SKM-1 (cell line): ENCODE data around the gene B4GAT1.
A peak's percentile ranks its signal among the peaks of the same experiment; 100 is the strongest.
"Not testable (repeated sequence)": the region's sequence is repeated elsewhere in the genome, so short reads cannot be mapped to it uniquely, and the experiment has no call there.

ENCODE experiments used
- DNase-seq: peaks from one replicate; lab custom pipeline; 2025; ENCODE audit not compliant: unreplicated experiment; lab: John Stamatoyannopoulos, UW

The B4GAT1 gene

DNA sequence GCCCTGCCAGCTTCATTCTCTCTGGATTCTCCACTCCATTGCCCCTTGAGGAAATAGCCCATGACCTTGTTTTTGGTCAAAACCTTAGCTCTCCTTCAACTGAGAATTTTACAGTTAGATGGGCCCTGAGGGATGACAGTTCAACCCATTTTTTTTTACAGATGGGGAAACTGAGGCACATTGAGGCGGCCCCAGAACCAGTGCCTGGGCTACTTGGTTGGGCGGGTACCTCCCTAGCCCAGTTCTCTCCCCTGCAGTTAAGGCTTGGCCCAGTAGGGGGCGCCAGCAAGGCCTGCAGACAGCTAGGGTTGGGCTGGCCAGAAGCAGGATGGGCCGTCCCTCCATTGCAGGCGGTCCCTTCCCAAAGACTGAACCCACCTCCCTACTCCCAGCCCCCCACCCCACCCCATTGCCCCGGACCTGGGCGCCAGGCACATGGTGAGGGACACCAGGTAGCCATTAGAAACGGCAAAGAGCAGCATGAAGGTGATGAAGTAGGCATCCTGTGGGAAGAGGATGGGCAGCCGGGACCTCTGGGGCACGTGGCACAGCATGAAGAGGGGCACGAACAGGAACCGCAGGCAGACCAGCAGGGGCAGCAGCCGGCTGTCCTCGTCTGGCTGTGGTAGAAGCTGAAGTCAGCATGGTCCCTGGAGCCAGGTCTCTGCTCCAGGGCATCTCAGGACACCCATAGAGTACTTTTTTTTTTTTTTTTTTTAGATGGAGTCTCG is 16.5 kb upstream of the B4GAT1 start:
- peak; percentile 5 for DNase-seq

DNA sequence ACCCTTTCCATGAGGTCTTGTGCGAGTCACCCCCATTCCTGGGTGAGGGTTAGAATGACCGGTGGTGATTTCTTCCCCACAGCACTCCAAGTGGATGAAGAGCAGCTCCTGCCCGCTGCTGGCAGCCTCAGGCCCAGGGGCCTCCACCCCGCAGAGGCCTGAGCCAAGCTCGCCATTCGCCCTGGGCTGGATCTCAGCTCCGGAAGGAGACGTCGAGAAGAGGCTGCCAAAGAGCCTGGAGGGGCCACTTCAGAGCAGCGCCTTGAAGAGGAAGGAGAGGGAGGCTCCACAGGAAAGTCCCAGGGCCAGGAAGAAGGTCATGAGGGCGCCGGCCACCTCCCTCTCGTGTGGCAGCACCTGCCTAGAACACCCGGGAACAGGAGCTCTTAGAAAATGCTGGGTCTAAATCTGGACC is 15.8 kb upstream of the B4GAT1 start:
- no peak for DNase-seq

DNA sequence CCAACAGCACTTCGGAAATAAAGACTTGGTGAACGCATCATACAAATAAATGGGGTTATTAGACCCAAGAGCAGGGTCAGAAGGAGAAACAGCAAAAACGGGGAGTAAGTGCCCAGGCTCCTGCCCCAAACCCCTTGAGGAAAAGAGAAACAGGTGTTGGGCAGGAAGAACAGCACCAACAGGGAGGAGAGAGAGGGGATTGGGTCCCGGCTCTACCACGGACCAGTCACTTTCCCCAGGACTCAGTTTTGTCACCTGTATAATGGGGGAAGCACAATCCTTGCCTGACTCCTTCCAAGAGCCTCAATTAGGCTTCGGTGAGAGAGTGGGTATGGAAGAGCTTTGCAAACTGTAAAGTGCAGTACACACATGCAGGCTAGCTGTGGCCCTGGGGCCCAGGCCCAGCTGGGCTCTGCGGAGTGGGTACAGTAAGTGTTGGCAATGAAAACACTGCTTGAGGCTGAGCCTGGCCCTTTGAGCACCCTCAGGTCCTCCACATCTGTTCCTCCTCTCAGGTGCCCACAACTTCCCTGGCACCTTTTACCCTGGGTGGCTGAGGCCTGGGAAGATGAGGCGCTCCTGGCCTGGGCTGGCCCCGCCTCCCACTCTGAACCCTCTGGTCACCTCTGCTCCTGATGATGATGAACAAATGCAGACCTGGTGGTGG is 15.2 kb upstream of the B4GAT1 start:
- no peak for DNase-seq

DNA sequence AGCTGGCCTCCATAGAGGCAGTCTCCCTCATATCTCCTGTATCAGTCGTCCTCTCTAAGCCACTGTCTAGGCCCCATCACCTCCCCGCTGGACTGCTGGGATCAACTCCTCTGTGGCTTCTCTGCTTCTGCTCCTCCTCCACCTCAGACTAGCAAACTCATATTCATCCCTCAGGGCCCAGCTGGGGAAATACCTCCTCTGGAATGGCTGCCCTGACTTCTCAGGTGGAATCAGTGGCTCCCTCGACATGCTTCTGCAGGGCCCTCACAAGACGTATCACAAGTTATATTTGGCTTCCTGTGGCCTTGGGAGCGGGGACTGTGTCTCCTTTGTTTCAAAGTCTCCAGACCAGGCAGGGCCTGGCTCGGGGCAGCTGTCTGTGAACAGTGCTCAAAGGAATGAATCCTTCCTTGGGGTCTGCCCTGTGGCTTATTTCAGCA is 14.1 kb upstream of the B4GAT1 start:
- no peak for DNase-seq

DNA sequence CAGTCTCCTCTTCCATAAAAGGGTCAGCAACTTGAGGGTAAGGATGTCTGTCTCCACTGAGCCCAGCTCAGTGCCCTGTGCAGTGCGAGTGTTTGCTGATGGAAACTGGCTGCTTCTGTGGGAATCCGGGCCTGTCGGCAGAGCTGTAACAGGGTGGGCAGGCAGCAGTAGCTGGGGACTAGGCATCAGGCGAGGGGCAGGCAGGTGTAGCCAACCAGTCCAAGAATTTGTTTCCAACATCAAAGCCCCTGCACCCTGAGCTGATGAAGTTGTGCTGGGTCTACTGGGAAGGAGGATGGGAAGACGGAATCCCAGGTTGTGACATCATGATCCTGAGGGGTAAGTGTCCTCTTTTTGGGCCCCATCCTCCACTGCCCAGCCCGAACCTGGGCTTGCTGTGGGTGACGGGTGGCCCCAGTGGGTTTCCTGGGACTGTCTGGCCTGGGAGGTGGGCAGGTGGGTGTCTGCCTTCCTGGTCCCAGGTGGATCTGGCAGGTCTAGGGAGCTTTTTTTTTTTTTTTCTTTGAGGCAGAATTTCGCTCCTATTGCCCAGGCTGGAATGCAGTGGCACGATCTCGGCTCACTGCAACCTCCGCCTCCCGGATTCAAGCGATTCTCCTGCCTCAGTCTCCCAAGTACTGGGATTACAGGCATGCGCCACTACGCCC is 13.1 kb upstream of the B4GAT1 start:
- no peak for DNase-seq

DNA sequence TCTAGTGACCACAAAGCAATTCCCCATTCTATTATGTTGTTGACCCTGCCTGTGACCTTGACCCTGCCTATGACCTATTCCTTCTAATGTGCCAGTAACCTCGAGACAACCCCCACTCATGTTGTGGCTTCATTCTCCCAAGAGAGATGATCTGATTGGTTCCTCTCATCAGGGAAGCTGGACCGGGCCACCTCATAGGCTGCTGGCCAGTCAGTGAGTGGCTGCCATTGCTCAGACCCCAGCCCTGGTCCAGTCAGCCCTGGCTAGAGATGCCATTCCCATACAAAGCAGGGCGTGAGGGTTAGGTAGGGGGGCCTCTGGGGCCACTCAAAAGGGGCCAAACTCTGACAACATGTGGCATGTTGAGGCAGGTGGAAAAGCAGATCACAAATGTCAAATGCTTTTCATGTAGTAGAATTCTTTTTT is 12.2 kb upstream of the B4GAT1 start:
- no peak for DNase-seq

DNA sequence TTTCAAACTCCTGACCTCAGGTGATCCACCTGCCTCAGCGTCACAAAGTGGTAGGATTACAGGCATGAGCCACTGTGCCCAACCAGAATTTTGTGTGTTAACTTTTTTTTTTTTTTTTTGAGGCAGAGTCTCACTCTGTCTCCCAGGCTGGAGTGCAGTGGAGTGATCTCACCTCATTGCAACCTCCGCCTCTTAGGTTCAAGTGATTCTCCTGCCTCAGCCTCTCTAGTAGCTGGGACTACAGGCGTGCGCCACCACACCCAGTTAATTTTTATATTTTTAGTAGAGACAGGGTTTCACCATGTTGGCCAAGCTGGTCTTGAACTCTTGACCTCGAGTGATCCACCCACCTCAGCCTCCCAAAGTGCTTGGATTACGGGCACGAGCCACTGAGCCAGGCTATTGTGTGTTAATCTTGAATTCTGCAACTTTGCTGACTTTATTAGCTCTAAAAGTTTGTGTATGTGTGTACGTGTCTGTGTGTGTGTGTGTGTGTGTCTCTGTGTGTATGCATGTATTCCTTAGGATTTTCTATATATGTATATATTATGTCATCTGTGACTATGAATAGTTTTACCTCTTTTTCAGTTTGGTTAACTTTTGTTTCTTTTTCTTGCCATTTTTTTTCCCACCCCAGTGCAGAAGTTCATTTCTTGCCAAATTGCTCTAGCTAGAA is 3.3 kb upstream of the B4GAT1 start:
- not testable (repeated sequence) for DNase-seq

DNA sequence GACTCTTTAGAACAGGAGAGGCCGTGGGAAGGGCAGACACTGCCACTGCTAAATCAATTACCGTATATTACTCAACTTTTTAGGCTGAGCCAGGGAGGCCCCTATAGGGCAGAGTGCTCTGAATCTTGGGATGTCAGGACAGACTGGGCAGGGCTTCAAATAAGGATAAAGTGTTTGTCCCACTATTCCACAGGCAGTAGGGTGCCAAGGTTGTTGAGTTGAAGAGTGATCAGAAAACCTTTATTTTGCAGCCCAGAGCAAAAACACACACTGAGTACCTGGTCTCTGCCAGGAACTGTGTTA is 1.6 kb upstream of the B4GAT1 start:
- no peak for DNase-seq

DNA sequence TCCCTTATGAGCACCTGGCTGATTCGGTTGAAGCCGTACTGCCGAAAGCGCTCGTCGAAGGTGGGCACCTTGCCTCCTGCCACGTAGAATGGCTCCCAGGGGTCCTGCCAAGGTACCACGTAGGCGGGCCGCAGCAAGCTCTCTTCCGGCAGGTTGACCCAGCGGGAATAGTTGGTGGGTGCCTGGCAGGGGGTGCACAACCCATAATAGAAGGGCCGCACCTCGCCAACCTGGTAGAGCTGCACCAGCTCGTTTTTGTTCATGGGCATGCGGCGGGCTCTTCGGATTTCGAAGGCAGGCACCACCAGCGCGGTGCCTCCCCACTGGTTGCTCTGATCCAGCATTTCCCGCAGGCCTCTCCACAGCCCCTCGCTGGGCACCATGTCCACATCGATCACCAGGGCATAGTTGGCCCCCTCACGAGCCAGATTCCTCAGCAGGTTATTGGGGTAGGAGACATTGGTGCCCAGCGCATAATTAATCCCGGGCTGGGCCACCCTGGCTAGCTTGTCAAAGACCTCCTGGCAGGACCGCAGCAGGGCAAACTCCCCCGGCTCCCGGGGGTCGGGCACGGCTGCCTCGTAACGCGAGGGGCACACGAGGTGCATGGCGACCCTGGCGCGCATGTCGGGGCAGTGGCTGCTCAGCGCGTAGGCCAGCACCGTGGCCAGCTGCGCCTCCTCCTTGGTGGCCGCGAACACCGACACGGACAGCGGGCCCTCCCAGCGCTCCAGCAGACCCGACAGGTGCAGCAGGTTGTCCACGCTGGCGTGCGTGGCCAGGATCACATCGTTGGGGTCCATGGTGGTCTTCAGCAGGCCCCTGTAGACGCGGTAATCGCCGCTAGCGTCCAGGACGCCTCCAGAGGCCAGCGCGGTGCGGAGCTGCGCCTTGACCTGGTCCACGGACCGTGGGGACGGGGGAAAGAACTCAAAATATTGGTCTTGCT is 679 bp downstream of the B4GAT1 start:
- no peak for DNase-seq

DNA sequence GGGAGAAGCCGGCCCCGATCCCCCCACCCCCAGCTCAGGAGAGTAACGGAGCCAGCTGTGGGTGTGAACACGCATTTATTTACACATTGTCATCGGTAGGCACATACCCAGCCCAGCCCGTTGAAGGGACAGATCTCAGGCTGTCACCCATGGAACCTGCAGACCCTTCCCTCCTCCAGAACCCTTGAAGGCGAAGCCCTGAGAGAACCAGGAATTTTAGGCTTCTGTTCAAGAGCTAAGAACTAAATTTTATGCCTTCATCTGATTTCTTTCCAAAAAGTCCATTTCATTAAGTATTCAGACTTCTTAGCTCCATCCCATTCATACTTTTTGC is 2.1 kb downstream of the B4GAT1 start:
- no peak for DNase-seq

DNA sequence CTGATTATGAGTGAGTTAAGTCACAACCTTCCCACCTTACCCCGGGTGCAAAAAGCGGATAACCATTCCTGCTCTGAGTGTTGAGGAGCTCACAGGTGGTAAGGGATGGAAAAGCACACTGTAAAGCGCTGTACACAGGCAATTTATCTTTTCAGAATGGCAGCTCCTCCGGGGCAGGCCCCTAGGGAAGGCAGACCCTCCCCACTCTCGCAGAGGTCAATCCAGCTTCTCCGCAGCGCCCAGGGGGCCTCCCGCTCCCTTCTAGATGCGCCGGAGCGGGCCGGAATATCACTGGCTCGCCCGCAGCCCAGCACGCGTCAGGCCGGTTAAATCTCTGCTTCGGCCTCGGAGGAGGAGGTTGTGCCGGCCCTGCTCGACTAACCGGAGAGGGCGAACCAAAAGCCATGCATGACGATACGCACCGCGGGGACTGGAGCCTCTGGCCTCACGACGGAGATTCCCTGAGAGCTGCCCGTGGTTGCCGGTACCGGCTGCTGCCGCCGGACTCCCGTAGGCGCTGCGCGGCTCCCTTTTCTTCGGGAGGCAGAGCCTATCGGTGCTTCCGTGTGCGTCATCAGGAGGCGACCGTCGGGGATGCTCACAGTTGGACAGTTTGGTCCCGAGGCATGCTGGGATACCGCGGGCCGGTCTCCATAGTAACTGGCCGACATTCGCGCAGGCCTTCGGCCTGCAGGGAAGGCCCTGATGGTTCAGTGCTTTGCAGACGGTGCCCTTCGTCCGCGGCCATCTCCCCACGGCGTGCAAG is 2.7 kb downstream of the B4GAT1 start, which contains the start of gene BRMS1:
BRMS1 (minus strand) TSS at position 555 of the 766 bp plus-strand sequence. CDS start 2,870 bp downstream, outside the sequence.
- peak; percentile 81 for DNase-seq

DNA sequence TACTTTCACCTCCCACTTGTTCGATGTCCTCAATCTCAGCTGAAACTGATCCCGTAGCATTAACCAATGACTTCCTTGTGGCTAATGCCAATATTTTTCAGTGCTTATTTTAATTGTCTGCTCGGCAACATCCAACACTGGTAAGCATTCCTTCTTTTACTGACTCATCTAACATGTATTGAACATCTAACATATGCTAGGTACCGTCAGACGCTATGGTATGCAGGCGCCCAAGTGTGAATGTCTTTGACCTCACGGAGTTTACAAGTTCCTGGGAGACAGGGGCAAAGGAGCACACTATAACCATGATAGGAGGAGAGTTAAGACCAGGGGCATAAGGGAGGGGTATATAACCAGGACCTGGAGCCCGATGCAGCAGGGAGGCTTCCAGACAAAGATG is 4.3 kb downstream of the B4GAT1 start:
- DNase-seq = no peak

DNA sequence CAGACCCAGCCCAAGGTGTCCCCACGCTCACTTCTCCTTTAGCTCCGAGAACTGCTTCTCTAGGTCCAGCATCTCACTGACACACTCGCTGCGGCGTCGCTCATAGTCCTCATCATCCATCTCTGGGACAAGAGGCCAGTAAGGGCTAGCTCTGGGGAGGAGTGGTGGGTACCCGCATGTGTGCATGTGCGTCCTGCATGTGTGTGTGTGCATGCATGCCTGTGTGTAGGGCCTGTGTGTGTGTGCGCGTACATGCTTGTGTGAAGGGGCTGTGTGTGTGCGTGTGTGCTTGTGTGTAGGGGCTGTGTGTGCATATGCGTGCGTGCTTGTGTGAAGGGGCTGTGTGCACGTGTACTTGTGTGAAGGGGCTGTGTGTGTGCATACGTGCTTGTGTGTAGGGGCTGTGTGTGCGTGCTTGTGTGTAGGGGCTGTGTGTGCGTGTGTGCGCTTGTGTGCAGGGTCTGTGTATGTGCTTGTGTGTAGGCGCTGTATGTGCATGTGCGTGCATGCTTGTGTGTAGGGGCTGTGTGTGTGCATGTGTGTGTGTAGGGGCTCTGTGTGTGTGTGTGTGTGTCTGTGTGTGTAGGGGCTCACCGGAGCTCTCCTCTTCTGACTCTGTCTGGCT is 5.8 kb downstream of the B4GAT1 start:
- DNase-seq = no peak

DNA sequence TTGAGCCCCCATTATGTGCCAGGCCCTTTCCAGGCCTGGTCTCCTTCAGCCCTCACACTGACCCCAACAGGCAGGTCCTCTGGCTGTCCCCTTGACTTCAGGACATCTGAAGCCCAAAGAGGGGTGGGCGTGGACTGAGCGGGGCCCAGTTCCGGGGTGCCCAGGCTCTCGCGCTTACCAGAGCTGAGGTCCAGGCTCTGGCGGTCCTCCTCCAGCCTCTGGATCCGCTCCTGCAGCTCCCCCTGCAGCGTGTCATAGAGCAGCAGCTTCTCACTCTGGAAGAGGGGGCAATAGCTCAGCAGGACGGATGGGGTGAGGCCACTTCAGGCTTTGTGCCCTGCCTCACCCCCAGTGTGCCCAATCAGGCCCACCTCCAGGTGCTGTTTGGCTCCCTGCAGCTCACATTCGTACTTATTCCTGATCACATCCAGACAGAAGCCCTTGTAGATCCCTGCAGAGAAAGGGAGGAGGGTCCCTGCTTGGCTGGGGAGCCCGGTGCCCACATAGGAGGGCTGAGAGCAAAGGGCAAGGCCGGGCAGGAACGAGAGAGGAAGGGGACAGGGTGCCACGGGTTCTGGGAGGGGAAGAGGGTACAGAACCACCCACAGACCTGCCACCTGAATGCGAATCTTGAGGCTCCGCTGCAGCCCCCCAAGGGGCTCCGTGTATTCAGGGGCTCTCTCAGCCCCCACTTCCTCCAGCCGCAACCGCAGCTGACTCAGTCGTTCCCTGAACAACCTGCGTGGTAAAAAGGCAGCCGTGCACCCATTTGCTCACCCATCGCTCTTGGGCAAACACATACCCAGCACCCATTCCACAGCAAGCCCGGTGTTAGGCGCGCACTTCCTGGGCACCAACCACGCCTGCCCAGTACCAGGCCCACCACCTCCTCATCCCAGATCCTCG is 6.6 kb downstream of the B4GAT1 start:
- DNase-seq = no peak

DNA sequence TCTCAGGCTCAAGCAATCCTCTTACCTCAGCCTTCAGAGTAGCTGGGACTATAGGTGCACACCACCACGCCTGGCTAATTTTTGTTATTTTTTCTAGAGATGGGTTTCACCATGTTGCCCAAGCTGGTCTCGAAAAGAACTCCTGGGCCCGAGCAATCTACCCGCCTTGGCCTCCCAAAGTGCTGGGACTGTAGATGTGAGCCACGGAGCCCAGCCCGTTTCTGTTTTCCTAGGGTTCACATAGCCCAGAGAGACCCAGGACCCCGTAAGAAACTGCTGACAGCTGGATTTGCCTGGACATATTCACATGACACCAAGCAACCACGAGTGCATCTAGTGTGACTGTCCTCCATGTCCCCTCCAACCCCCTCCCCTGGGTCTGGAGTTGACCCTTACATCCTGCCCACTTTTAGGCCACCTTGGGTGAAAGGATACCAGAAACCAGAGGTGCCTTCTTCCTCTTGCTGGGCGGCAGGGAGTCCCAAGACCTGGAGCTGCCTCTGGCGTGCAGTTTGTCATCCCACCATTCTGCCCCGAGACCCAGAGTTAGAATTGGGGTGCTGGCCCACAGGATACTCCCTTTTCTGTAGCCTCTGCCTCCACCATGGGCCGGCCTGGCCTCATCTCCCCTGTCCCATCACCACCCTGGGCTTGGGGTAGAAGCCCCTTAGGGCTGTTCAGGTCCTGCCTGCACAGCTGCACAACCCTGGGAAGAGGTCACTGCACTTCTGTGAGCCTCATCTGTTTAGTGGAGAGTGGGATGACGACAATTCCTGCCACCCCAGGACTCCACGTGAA is 7.5 kb downstream of the B4GAT1 start:
- no peak for DNase-seq

DNA sequence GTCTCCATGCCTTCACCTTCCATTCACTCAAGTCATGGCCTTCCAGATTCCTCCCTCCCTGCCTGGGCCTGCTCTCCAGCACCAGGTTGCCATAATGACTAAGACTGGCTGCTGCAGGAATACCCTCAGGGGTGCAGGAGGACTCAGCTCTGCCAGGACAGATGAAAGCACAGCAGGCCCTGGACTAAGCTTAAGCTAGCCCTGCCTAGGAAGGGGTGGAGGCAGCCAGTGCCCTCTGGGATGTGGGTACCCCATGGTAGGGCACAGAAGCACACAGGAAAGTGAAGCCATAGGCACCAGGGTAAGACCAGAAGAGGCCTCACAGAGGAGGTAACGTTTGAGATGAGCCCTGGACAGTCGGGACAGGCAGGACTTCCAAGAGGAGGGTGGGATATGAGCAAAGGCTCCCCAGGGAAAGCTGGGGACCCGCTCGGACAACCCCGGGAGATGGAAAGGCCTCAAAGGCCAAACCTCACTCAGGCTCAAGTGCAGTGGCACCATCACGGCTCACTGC is 8.2 kb downstream of the B4GAT1 start:
- DNase-seq = no peak
